Measurements from ENCODE around the gene VAV2.

DNA sequence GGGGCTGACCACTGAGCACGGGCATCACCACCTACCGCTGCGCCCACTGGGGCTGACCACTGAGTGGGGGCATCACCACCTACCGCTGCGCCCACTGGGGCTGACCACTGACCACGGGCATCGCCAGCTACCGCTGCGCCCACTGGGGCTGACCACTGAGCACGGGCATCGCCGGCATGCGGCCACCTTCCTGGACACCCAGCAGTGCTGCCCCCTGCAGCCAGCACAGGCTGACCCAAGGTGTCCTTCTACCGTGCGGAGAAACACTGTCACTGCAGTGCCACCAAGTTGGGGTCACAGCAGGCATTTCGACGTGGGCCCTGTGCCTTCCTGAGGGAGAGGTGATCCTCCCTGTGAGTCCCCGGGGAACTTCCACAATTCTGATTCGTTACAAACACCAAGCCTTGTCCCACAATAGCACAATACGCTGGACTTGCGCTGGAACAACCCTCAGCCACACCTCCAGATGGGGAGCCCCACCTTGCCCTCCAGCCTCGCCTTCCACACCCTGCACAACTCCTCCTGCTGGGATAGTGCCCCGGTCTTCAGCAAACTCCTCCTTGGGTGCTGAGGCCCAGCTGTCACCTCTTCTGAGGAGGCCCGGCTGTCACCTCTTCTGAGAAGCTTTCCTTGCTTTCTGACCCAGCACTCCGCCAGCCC, 163.7 kb downstream of the VAV2 start:
- TF ChIP-seq MXI1 (IDR thresholded peaks at IDR 0.05; ENCODE audit: borderline replicate concordance, low read depth, low read length) (no peak), MAFK (IDR thresholded peaks at IDR 0.05; ENCODE audit: low read depth, low read length) (no peak)
